Measurements from ENCODE around the gene EMILIN2. TPM values are rescaled to one million over a fixed set of nuclear protein-coding genes. Genes with fewer than 3 reads are reported as not detected.

The EMILIN2 gene
- polyA plus RNA-seq, 2 of the 4 experiments (the other 2 are of a cell fraction), result 5.4 to 7.8 TPM

- no peaks in the 10 kb centered on the region for H3K4me1 ChIP-seq
- H3K27ac ChIP-seq, result no peak overlapping the region
- no peak overlapping the region for H3K4me3 ChIP-seq
- FAIRE-seq, result no peak
- no peak overlapping the region for H3K4me2 ChIP-seq
- DNase-seq (ENCODE audit: low read depth in 1 of 2, low spot score in 1 of 2), result no peak
- no peaks in the 10 kb centered on the region for H3K9me3 ChIP-seq
- CTCF ChIA-PET, result interaction anchor here (1.4 kb wide), 1 partner anchor 12 kb away, joined by 3 read pairs; no protein-coding TSS in a partner anchor
- no peak for TF ChIP-seq HDAC2 (IDR thresholded peaks at IDR 0.05)
- no peak for ATAC-seq
- 89% methylated on average over 8 of the region's 9 CpGs for WGBS (ENCODE audit: missing lambda C conversion rate)
- POLR2A ChIA-PET, result no interaction called here
Measured at GRCh38 chr18:2881840-2882195, 35.0 kb downstream of the EMILIN2 start.

- TF ChIP-seq ZNF302 (CRISPR knock-in tag; IDR thresholded peaks at IDR 0.05) (no peak), FOSB (CRISPR knock-in tag; IDR thresholded peaks at IDR 0.05) (no peak), PHF8 (IDR thresholded peaks at IDR 0.05; ENCODE audit: borderline replicate concordance, low read depth) (no peak), CHD2 (IDR thresholded peaks at IDR 0.05; ENCODE audit: low read length, partially characterized antibody) (no peak), ZSCAN20 (CRISPR knock-in tag; IDR thresholded peaks at IDR 0.05) (no peak), CHD4 (IDR thresholded peaks at IDR 0.05; ENCODE audit: borderline replicate concordance) (no peak), ZFP36 (IDR thresholded peaks at IDR 0.05; ENCODE audit: borderline replicate concordance, partially characterized antibody) (no peak), MYC (IDR thresholded peaks at IDR 0.05; ENCODE audit: borderline replicate concordance, low read length) (no peak), EHMT2 (IDR thresholded peaks at IDR 0.05; ENCODE audit: low read depth) (no peak), KDM5A (IDR thresholded peaks at IDR 0.05) (no peak), EHF (CRISPR knock-in tag; IDR thresholded peaks at IDR 0.05) (no peak), FOSL2 (IDR thresholded peaks at IDR 0.05) (no peak), FOSL2 (CRISPR knock-in tag; IDR thresholded peaks at IDR 0.05) (no peak), PBX3 (IDR thresholded peaks at IDR 0.05) (no peak), REST (IDR thresholded peaks at IDR 0.05) (no peak), HOXB13 (CRISPR knock-in tag; IDR thresholded peaks at IDR 0.05; ENCODE audit: low read depth) (no peak), RARB (CRISPR knock-in tag; IDR thresholded peaks at IDR 0.05) (no peak), SREBF2 (IDR thresholded peaks at IDR 0.05) (no peak), TP53 (CRISPR knock-in tag; IDR thresholded peaks at IDR 0.05) (no peak)
- H3K9me3 ChIP-seq, result no peaks in the 10 kb centered on the region
- no peak overlapping the region for H3K4me2 ChIP-seq
- no peak overlapping the region for H3K4me3 ChIP-seq
- H3K4me1 ChIP-seq, result no peaks in the 10 kb centered on the region
- ChIA-PET POLR2A (no interaction called here), CTCF (no interaction called here)
- no peak for ATAC-seq
- no peak for DNase-seq (ENCODE audit: low read depth in 1 of 2, low spot score in 1 of 2)
- H3K27ac ChIP-seq, result no peak overlapping the region
- no peak for FAIRE-seq
- 72% methylated on average over 4 of the region's 4 CpGs for WGBS (ENCODE audit: missing lambda C conversion rate)
Measured at GRCh38 chr18:2882201-2882600, 35.4 kb downstream of the EMILIN2 start.

DNA sequence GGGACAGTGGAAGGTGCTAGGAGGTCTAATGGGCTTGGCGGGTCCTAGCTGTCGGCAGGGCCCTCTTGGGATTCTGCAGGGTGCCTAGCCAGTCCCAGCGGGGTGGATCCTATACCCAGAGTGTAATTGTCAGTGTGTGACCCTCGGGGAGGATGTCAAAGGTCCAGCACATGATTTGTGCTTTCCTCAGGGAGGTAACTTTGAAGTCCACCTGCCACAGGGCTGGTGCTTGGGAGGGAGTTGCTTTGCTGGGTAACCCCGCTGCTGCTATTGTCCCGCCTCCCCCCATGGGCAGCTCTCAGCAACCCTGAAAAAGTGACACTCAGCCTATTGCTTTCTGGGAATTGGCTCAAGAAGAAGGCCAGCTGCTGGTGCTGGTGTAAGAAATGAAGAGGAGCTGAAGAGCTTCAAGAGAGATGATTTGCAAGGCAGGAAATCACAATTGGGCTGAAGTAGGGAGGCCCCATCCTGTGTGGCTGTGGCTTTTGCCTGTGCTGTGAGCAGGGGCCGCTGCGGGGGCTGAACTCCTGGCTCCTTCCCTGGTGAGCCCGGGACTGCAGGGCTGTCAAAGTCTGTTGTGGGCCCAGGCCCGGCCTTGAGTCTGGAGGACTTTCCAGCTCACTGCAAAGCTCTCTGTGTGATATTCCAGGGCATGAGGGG, 36.4 kb downstream of the EMILIN2 start:
- H3K4me1 ChIP-seq, result no peaks in the 10 kb centered on the region
- ChIA-PET CTCF (no interaction called here), POLR2A (no interaction called here)
- TF ChIP-seq, protein P1, sequence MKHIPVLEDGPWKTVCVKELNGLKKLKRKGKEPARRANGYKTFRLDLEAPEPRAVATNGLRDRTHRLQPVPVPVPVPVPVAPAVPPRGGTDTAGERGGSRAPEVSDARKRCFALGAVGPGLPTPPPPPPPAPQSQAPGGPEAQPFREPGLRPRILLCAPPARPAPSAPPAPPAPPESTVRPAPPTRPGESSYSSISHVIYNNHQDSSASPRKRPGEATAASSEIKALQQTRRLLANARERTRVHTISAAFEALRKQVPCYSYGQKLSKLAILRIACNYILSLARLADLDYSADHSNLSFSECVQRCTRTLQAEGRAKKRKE (CRISPR knock-in tag; IDR thresholded peaks at IDR 0.05; ENCODE audit: low read depth), result no peak
- no peak overlapping the region for H3K4me3 ChIP-seq
- WGBS (ENCODE audit: missing lambda C conversion rate), result 69% methylated on average over 6 of the region's 10 CpGs
- DNase-seq (ENCODE audit: low read depth in 1 of 2, low spot score in 1 of 2) (no peak), FAIRE-seq (no peak), ATAC-seq (no peak)
- H3K4me2 ChIP-seq, result no peak overlapping the region
- H3K9me3 ChIP-seq, result no peaks in the 10 kb centered on the region
- no peak overlapping the region for H3K27ac ChIP-seq
